ENCODE data around the gene AGFG1. TPM values are rescaled to one million over a fixed set of nuclear protein-coding genes. Genes with fewer than 3 reads are reported as not detected.

The AGFG1 gene
- total RNA-seq, 1 donor from 2014 or later: 84.1 TPM

DNA sequence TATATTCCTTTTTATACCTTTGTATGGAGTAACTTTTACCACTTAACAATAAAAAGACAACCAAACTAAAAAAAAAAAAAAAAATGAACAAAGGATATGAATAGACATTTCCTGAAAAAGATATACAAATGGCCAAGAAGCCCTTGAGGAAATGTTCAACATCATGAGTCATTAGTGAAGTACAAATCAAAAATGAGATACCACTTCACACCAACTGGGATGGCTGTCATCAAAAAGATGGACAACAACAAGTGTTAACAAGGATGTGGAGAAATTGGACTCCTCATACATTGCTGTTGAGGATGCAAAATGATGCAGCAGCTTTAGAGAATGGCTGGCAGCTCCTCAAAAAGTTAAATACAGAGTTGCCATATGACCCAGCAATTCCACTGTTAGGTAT, 104.2 kb downstream of the AGFG1 start:
- H3K36me3 ChIP-seq (ENCODE audit: insufficient read depth, low read length): no peaks in the 10 kb centered on the region
- Mint-ChIP-seq H3K4me1 (ENCODE audit: low read depth, unreplicated experiment) (peaks cover 4% of the 10 kb centered on the region), H3K36me3 (ENCODE audit: low read depth, unreplicated experiment) (no peaks in the 10 kb centered on the region), H3K27me3 (ENCODE audit: low read depth, unreplicated experiment) (no peaks in the 10 kb centered on the region), H3K27ac (ENCODE audit: unreplicated experiment) (no peak overlapping the region), H3K4me3 (ENCODE audit: unreplicated experiment) (no peak overlapping the region), H3K9me3 (ENCODE audit: unreplicated experiment) (no peaks in the 10 kb centered on the region)
- H4K20me1 ChIP-seq (ENCODE audit: insufficient read depth, low read length): no peaks in the 10 kb centered on the region
- H3K9me3 ChIP-seq (ENCODE audit: insufficient read depth, low read depth, low read length): no peaks in the 10 kb centered on the region
- DNase-seq (ENCODE audit: low read depth) (no peak), FAIRE-seq (no peak)
- H2AFZ ChIP-seq (ENCODE audit: low read depth, low read length): no peak overlapping the region
- H3K27me3 ChIP-seq (ENCODE audit: insufficient read depth, low read length): no peaks in the 10 kb centered on the region
- no peak overlapping the region for H3K4me3 ChIP-seq (ENCODE audit: insufficient read depth, low read depth, low read length)
- no peak for TF ChIP-seq EZH2 (IDR thresholded peaks at IDR 0.05; ENCODE audit: insufficient read depth, low read length)
- TF ChIP-seq, protein P1, sequence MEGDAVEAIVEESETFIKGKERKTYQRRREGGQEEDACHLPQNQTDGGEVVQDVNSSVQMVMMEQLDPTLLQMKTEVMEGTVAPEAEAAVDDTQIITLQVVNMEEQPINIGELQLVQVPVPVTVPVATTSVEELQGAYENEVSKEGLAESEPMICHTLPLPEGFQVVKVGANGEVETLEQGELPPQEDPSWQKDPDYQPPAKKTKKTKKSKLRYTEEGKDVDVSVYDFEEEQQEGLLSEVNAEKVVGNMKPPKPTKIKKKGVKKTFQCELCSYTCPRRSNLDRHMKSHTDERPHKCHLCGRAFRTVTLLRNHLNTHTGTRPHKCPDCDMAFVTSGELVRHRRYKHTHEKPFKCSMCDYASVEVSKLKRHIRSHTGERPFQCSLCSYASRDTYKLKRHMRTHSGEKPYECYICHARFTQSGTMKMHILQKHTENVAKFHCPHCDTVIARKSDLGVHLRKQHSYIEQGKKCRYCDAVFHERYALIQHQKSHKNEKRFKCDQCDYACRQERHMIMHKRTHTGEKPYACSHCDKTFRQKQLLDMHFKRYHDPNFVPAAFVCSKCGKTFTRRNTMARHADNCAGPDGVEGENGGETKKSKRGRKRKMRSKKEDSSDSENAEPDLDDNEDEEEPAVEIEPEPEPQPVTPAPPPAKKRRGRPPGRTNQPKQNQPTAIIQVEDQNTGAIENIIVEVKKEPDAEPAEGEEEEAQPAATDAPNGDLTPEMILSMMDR (IDR thresholded peaks at IDR 0.05; ENCODE audit: insufficient read depth, low read depth, low read length): no peak
- no peaks in the 10 kb centered on the region for H3K79me2 ChIP-seq (ENCODE audit: insufficient read depth, low read length)
- H3K4me1 ChIP-seq (ENCODE audit: insufficient read depth, low read length): no peaks in the 10 kb centered on the region
- no peak overlapping the region for H3K27ac ChIP-seq (ENCODE audit: low read depth, low read length)
- H3K9ac ChIP-seq (ENCODE audit: low read length): no peak overlapping the region
- no peak overlapping the region for H3K4me2 ChIP-seq (ENCODE audit: low read length)

DNA sequence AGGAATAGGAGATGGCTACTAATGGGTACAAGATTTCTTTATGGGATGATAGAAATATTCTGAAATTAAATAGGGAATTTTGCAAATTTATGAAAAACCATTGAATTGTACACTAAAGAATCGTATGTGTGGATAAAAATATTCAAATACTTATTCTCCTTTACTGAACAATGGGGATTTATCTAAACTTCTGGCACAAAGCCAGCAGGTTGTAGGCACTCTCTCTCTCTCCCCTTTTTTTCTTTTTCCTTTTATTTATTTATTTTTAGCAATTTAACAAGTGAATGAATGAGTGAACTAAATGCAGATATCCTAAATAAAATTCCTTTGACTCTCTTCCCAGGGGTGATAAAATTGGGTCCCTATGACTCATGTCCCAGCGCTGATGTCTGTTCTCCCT, 104.9 kb downstream of the AGFG1 start:
- H2AFZ ChIP-seq (ENCODE audit: low read depth, low read length): no peak overlapping the region
- no peaks in the 10 kb centered on the region for H3K4me1 ChIP-seq (ENCODE audit: insufficient read depth, low read length)
- no peaks in the 10 kb centered on the region for H3K36me3 ChIP-seq (ENCODE audit: insufficient read depth, low read length)
- H3K36me3 Mint-ChIP-seq (ENCODE audit: low read depth, unreplicated experiment): no peaks in the 10 kb centered on the region
- no peaks in the 10 kb centered on the region for H3K4me1 Mint-ChIP-seq (ENCODE audit: low read depth, unreplicated experiment)
- no peak overlapping the region for H3K4me3 ChIP-seq (ENCODE audit: insufficient read depth, low read depth, low read length)
- H3K27ac ChIP-seq (ENCODE audit: low read depth, low read length): no peak overlapping the region
- FAIRE-seq: no peak
- no peak overlapping the region for H3K4me3 Mint-ChIP-seq (ENCODE audit: unreplicated experiment)
- DNase-seq (ENCODE audit: low read depth): no peak
- no peaks in the 10 kb centered on the region for H3K79me2 ChIP-seq (ENCODE audit: insufficient read depth, low read length)
- H3K27ac Mint-ChIP-seq (ENCODE audit: unreplicated experiment): no peak overlapping the region
- no peaks in the 10 kb centered on the region for H3K9me3 ChIP-seq (ENCODE audit: insufficient read depth, low read depth, low read length)
- no peaks in the 10 kb centered on the region for H3K27me3 Mint-ChIP-seq (ENCODE audit: low read depth, unreplicated experiment)
- H3K4me2 ChIP-seq (ENCODE audit: low read length): no peak overlapping the region
- no peaks in the 10 kb centered on the region for H3K9me3 Mint-ChIP-seq (ENCODE audit: unreplicated experiment)
- TF ChIP-seq EZH2 (IDR thresholded peaks at IDR 0.05; ENCODE audit: insufficient read depth, low read length): no peak
- H3K9ac ChIP-seq (ENCODE audit: low read length): no peak overlapping the region
- no peaks in the 10 kb centered on the region for H4K20me1 ChIP-seq (ENCODE audit: insufficient read depth, low read length)
- no peaks in the 10 kb centered on the region for H3K27me3 ChIP-seq (ENCODE audit: insufficient read depth, low read length)

DNA sequence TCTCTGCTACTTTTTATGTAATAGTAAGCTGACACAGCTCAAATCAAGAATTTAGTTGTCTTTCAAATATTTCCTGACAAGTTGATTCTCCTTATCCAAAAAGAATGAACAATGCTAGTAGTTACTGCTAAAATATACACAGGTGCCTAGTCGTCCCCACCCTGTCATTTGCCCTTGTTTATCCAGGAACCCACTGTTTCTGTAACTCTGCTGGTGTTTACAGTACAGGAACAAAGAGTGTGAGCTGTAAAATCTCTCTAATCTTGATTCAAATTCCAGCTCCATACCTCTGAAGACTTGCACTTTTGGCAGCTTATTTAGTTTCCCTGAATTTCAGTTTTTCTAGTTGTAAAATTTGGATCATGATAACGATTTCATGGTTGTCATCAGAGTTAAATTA, 105.6 kb downstream of the AGFG1 start:
- Mint-ChIP-seq H3K36me3 (ENCODE audit: low read depth, unreplicated experiment) (peaks cover 4% of the 10 kb centered on the region), H3K27ac (ENCODE audit: unreplicated experiment) (no peak overlapping the region), H3K27me3 (ENCODE audit: low read depth, unreplicated experiment) (no peaks in the 10 kb centered on the region), H3K4me1 (ENCODE audit: low read depth, unreplicated experiment) (no peaks in the 10 kb centered on the region), H3K9me3 (ENCODE audit: unreplicated experiment) (peaks cover 3% of the 10 kb centered on the region), H3K4me3 (ENCODE audit: unreplicated experiment) (no peak overlapping the region)
- no peaks in the 10 kb centered on the region for H3K79me2 ChIP-seq (ENCODE audit: insufficient read depth, low read length)
- H3K9ac ChIP-seq (ENCODE audit: low read length): no peak overlapping the region
- H3K27me3 ChIP-seq (ENCODE audit: insufficient read depth, low read length): no peaks in the 10 kb centered on the region
- no peak for DNase-seq (ENCODE audit: low read depth)
- FAIRE-seq: no peak
- H3K9me3 ChIP-seq (ENCODE audit: insufficient read depth, low read depth, low read length): no peaks in the 10 kb centered on the region
- no peak overlapping the region for H2AFZ ChIP-seq (ENCODE audit: low read depth, low read length)
- no peak overlapping the region for H3K4me2 ChIP-seq (ENCODE audit: low read length)
- no peak overlapping the region for H3K27ac ChIP-seq (ENCODE audit: low read depth, low read length)
- no peaks in the 10 kb centered on the region for H3K4me1 ChIP-seq (ENCODE audit: insufficient read depth, low read length)
- TF ChIP-seq EZH2 (IDR thresholded peaks at IDR 0.05; ENCODE audit: insufficient read depth, low read length): no peak
- TF ChIP-seq, protein P1 (IDR thresholded peaks at IDR 0.05; ENCODE audit: insufficient read depth, low read depth, low read length): no peak
- no peak overlapping the region for H3K4me3 ChIP-seq (ENCODE audit: insufficient read depth, low read depth, low read length)
- no peaks in the 10 kb centered on the region for H3K36me3 ChIP-seq (ENCODE audit: insufficient read depth, low read length)
- H4K20me1 ChIP-seq (ENCODE audit: insufficient read depth, low read length): no peaks in the 10 kb centered on the region

Measured in astrocyte (in vitro differentiated cells and primary cell).